ENCODE measurements around the gene ZACN.

- TF ChIP-seq CTCF (IDR thresholded peaks at IDR 0.05) (no peak), POLR2A (IDR thresholded peaks at IDR 0.05) (no peak)
Observed at GRCh38 chr17:76082326-76083251, 3.6 kb downstream of the ZACN start.

Data from uterus (tissue), 2 donors.